Central memory CD4-positive, alpha-beta T cell (primary cell): ENCODE data around the gene TMEM132D.

Experiments used
- DNase-seq: peaks from one replicate; pipeline ENCODE4 v3.0.0; 2022

TMEM132D gene

GRCh38 chr12:129641926-129642325, 261.9 kb downstream of the TMEM132D start:
- DNase-seq: no peak

- no peak for DNase-seq
Observed at GRCh38 chr12:129635021-129635685, 268.7 kb downstream of the TMEM132D start.

- no peak for DNase-seq
Observed at GRCh38 chr12:129631316-129631715, 272.5 kb downstream of the TMEM132D start.

- DNase-seq: no peak
Observed at GRCh38 chr12:129629901-129630300, 273.9 kb downstream of the TMEM132D start.

GRCh38 chr12:129622566-129622965, 281.3 kb downstream of the TMEM132D start:
- DNase-seq: no peak

- DNase-seq: no peak
Observed at GRCh38 chr12:129619271-129619670, 284.6 kb downstream of the TMEM132D start.

- no peak for DNase-seq
Observed at GRCh38 chr12:129617849-129618248, 286.0 kb downstream of the TMEM132D start.

GRCh38 chr12:129615001-129615400, 288.8 kb downstream of the TMEM132D start:
- DNase-seq: no peak

GRCh38 chr12:129614221-129614885, 289.5 kb downstream of the TMEM132D start:
- DNase-seq: no peak

- DNase-seq: no peak
Observed at GRCh38 chr12:129613314-129613713, 290.5 kb downstream of the TMEM132D start.

- no peak for DNase-seq
Observed at GRCh38 chr12:129610601-129611120, 293.2 kb downstream of the TMEM132D start.

- no peak for DNase-seq
Observed at GRCh38 chr12:129607756-129608155, 296.1 kb downstream of the TMEM132D start.

GRCh38 chr12:129607301-129607700, 296.5 kb downstream of the TMEM132D start:
- DNase-seq: no peak

GRCh38 chr12:129606239-129606638, 297.6 kb downstream of the TMEM132D start:
- no peak for DNase-seq

GRCh38 chr12:129605666-129606065, 298.2 kb downstream of the TMEM132D start:
- DNase-seq: no peak

GRCh38 chr12:129604506-129604905, 299.3 kb downstream of the TMEM132D start:
- DNase-seq: no peak

- DNase-seq: no peak
Observed at GRCh38 chr12:129599406-129599805, 304.4 kb downstream of the TMEM132D start.

GRCh38 chr12:129594098-129594497, 309.7 kb downstream of the TMEM132D start:
- no peak for DNase-seq

GRCh38 chr12:129592449-129592848, 311.4 kb downstream of the TMEM132D start:
- no peak for DNase-seq

- DNase-seq: no peak
Observed at GRCh38 chr12:129589503-129589902, 314.3 kb downstream of the TMEM132D start.

GRCh38 chr12:129588142-129588541, 315.7 kb downstream of the TMEM132D start:
- no peak for DNase-seq

GRCh38 chr12:129585296-129585695, 318.5 kb downstream of the TMEM132D start:
- no peak for DNase-seq

- DNase-seq: no peak
Observed at GRCh38 chr12:129579879-129580278, 323.9 kb downstream of the TMEM132D start.

GRCh38 chr12:129571901-129572494, 331.8 kb downstream of the TMEM132D start:
- no peak for DNase-seq
